Measurements from ENCODE around the gene B3GNT3. TPM values are rescaled to one million over a fixed set of nuclear protein-coding genes. Genes with fewer than 3 reads are reported as not detected.

The B3GNT3 gene
- polyA plus RNA-seq, 3 donors: not detected

DNA sequence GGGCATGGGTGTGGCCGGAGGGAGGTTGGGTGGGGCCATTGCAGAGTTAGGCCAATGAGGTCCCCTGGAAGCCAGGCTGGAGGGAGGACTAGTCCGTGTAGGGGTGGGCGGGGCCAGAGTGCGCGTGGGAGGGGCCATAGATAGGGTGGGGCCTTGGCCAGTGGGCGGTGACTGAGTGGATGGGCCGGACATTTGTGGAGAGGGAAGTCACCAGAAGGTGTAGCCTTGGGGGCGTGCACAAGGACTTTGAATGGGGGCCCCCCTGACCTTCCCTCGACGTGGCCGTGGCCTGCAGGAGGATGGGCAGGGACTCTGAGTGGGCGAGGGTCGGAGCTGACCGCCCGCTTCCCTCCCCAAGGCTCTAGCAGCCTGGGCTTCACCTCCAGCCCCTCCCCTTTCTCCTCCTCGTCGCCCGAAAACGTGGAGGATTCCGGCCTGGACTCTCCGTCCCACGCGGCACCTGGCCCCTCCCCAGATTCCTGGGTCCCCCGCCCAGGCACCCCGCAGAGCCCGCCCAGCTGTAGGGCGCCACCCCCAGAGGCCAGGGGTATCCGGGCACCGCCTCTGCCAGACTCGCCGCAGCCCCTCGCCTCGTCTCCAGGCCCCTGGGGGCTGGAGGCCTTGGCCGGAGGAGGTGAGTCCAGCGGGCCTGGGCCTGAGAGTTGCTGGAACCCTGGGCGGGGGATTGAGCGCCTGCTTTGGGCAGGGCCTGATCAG lies 16.5 kb upstream of the B3GNT3 start:
- Mint-ChIP-seq H3K36me3 (peaks cover 56 to 65% of the 10 kb centered on the region in 2 donors), H3K4me1 (peaks cover 23% of the 10 kb centered on the region), H3K4me3 (peak overlapping the region; percentile 72 to 89), H3K27me3 (ENCODE audit: low read depth in 3 of 3) (peaks cover 0 to 2% (median 0%) of the 10 kb centered on the region in 3 donors), H3K9me3 (peaks cover 0 to 6% (median 0%) of the 10 kb centered on the region in 7 donors), H3K27ac (peak overlapping the region; percentile 41 to 90 (median 82))
- Histone ChIP-seq H3K4me3 (replicated peaks in 1 of 3; ENCODE audit: low read depth in 2 of 3, low read length in 3 of 3) (peak overlapping the region; percentile 27 to 86 (median 28)), H4K20me1 (ENCODE audit: insufficient read depth, low read length) (peaks cover 26% of the 10 kb centered on the region), H2AFZ (ENCODE audit: insufficient read depth, low read depth, low read length, poor library complexity, severe bottlenecking) (peak overlapping the region; percentile 76), H3K36me3 (replicated peaks in 1 of 2; ENCODE audit: control insufficient read depth in 1 of 2, insufficient read depth in 2 of 2, low read length in 2 of 2) (peaks cover 54 to 62% of the 10 kb centered on the region in 2 donors), H3K79me2 (ENCODE audit: insufficient read depth, low read length) (no peaks in the 10 kb centered on the region), H3K27me3 (ENCODE audit: control insufficient read depth in 2 of 2, insufficient read depth in 2 of 2, low read length in 2 of 2) (no peaks in the 10 kb centered on the region), H3K27ac (ENCODE audit: low read depth in 1 of 2, low read length in 2 of 2) (peak overlapping the region; percentile 27 to 61), H3K4me2 (replicated peaks; ENCODE audit: extremely low read depth, low read length, poor library complexity, severe bottlenecking) (peak overlapping the region; percentile 99), H3K9me3 (replicated peaks in 1 of 2; ENCODE audit: control insufficient read depth in 1 of 2, insufficient read depth in 1 of 2, low read length in 2 of 2) (no peaks in the 10 kb centered on the region), H3K4me1 (ENCODE audit: control insufficient read depth in 1 of 2, insufficient read depth in 2 of 2, low read length in 2 of 2) (peaks cover 14 to 23% of the 10 kb centered on the region in 2 donors), H3K9ac (ENCODE audit: insufficient read depth, low read length, poor library complexity, severe bottlenecking) (peak overlapping the region; percentile 49)
- DNase-seq: peak; percentile 63 to 71 (median 70)
- 32% methylated on average over 31 of the region's 37 CpGs for WGBS (ENCODE audit: insufficient coverage)
- TF ChIP-seq, protein P1, sequence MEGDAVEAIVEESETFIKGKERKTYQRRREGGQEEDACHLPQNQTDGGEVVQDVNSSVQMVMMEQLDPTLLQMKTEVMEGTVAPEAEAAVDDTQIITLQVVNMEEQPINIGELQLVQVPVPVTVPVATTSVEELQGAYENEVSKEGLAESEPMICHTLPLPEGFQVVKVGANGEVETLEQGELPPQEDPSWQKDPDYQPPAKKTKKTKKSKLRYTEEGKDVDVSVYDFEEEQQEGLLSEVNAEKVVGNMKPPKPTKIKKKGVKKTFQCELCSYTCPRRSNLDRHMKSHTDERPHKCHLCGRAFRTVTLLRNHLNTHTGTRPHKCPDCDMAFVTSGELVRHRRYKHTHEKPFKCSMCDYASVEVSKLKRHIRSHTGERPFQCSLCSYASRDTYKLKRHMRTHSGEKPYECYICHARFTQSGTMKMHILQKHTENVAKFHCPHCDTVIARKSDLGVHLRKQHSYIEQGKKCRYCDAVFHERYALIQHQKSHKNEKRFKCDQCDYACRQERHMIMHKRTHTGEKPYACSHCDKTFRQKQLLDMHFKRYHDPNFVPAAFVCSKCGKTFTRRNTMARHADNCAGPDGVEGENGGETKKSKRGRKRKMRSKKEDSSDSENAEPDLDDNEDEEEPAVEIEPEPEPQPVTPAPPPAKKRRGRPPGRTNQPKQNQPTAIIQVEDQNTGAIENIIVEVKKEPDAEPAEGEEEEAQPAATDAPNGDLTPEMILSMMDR (IDR thresholded peaks at IDR 0.05): no peak
- intact Hi-C loops (cut with micrococcal nuclease): loop anchor here (2.0 to 5.0 kb wide), 3 partner anchors 61 to 76 kb away; partner anchors contain the start of gene MAP1S (in 1 of the 2)

DNA sequence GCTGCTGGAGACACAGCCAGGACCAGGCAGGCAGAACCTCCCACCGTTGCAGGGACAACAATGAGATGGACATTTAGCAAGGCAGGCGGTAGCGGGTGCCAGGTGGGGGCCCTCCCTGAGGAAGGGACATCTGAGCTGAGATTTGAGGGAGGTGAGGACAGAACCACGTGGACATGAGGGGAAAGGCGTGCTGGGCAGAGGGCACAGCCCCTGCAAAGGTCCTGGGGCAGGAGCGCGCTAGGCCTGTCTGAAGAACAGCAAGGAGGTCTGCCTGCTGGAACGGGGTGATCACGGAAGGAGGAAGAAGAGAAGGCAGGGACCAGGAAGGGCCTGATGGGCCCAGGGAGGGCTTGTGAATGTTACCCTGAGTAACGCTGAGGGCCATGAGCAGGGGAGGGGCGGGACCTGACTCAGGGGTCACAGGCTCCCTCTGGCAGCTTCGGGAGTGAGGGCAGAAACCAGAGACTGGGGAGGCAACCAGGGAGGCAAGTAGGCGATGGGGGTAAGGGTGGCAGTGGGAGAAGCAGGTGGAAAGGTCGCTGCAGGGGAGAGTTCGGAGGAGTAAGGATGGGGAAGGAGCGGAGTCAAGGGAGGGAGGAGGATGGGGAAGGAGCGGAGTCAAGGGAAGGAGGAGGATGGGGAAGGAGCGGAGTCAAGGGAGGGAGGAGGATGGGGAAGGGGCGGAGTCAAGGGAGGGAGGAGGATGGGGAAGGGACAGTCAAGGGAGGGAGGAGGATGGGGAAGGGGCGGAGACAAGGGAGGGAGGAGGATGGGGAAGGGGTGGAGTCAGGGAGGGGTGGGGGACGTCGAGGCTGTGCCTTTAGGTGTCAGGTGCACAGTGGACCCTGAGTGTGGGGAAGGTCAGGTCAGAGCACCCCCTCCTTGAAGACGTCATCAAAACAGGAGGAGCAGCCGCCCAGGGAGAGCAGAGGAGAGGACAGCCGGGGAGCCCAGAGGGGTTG lies 15.7 kb upstream of the B3GNT3 start:
- H3K79me2 ChIP-seq (ENCODE audit: insufficient read depth, low read length): no peaks in the 10 kb centered on the region
- H4K20me1 ChIP-seq (ENCODE audit: insufficient read depth, low read length): peaks cover 31% of the 10 kb centered on the region
- TF ChIP-seq, protein P1 (IDR thresholded peaks at IDR 0.05): no peak
- peak overlapping the region; percentile 27 to 86 (median 28) for H3K4me3 ChIP-seq (replicated peaks in 1 of 3; ENCODE audit: low read depth in 2 of 3, low read length in 3 of 3)
- H3K27me3 ChIP-seq (ENCODE audit: control insufficient read depth in 2 of 2, insufficient read depth in 2 of 2, low read length in 2 of 2): no peaks in the 10 kb centered on the region
- 26% methylated on average over 25 of the region's 25 CpGs for WGBS (ENCODE audit: insufficient coverage)
- H2AFZ ChIP-seq (ENCODE audit: insufficient read depth, low read depth, low read length, poor library complexity, severe bottlenecking): peak overlapping the region; percentile 76
- Mint-ChIP-seq H3K36me3 (peaks cover 54 to 65% of the 10 kb centered on the region in 2 donors), H3K27ac (peak overlapping the region; percentile 72 to 90 (median 83)), H3K27me3 (ENCODE audit: low read depth in 3 of 3) (peaks cover 0 to 2% (median 2%) of the 10 kb centered on the region in 3 donors), H3K4me1 (peaks cover 24% of the 10 kb centered on the region), H3K9me3 (peaks cover 0 to 6% (median 0%) of the 10 kb centered on the region in 7 donors), H3K4me3 (peak overlapping the region; percentile 72 to 89)
- H3K4me1 ChIP-seq (ENCODE audit: control insufficient read depth in 1 of 2, insufficient read depth in 2 of 2, low read length in 2 of 2): peaks cover 14 to 23% of the 10 kb centered on the region in 2 donors
- peaks cover 56 to 61% of the 10 kb centered on the region in 2 donors for H3K36me3 ChIP-seq (replicated peaks in 1 of 2; ENCODE audit: control insufficient read depth in 1 of 2, insufficient read depth in 2 of 2, low read length in 2 of 2)
- intact Hi-C loops (cut with micrococcal nuclease): loop anchor here (2.0 to 5.0 kb wide), 3 partner anchors 62 to 77 kb away; partner anchors contain the start of gene MAP1S (in 1 of the 2)
- H3K9ac ChIP-seq (ENCODE audit: insufficient read depth, low read length, poor library complexity, severe bottlenecking): peak overlapping the region; percentile 49
- peak; percentile 75 to 90 (median 83) for DNase-seq
- H3K27ac ChIP-seq (ENCODE audit: low read depth in 1 of 2, low read length in 2 of 2): peak overlapping the region; percentile 27 to 61
- peak overlapping the region; percentile 99 for H3K4me2 ChIP-seq (replicated peaks; ENCODE audit: extremely low read depth, low read length, poor library complexity, severe bottlenecking)
- no peaks in the 10 kb centered on the region for H3K9me3 ChIP-seq (replicated peaks in 1 of 2; ENCODE audit: control insufficient read depth in 1 of 2, insufficient read depth in 1 of 2, low read length in 2 of 2)
